Prostate gland (tissue), 2 donors: ENCODE data around the gene TNPO3. TPM values are rescaled to one million over a fixed set of nuclear protein-coding genes. Genes with fewer than 3 reads are reported as not detected.

Source experiments
- DNase-seq: peaks from one replicate; pipeline ENCODE4 v3.0.0-alpha.2; 2019; ENCODE audit warnings: low spot score
- H3K27ac ChIP-seq, 2 donors: fragments of 200-600 bp; sonication (generic); 2 replicates each; pipeline ENCODE4 v1.5.1; 2017 to 2019
- H3K27me3 ChIP-seq: fragments of 200-600 bp; sonication (generic); replicated peaks from 2 replicates; pipeline ENCODE4 v1.5.1; 2019; ENCODE audit not compliant: insufficient read depth
- H3K36me3 ChIP-seq, 2 donors: fragments of 200-600 bp; sonication (generic); 1 replicate in 1 of 2; 2 replicates in 1 of 2; pipeline versions ENCODE4 v1.5.1 to v1.8.1; 2017 to 2019
- H3K4me1 ChIP-seq: fragments of 200-600 bp; sonication (generic); replicated peaks from 2 replicates; pipeline ENCODE4 v1.5.1; 2019
- H3K4me3 ChIP-seq, 2 donors: fragments of 200-600 bp; sonication (generic); 2 replicates each; pipeline ENCODE4 v1.5.1; 2017 to 2019
- H3K9me3 ChIP-seq: fragments of 200-600 bp; sonication (generic); 2 replicates; pipeline ENCODE4 v1.5.1; 2017
- POLR2A ChIP-seq: fragments of 450-650 bp; IDR thresholded peaks from one replicate; pipeline ENCODE4 v1.6.1; 2016; ENCODE audit warnings: antibody characterized with exemption, mild to moderate bottlenecking
- POLR2AphosphoS5 ChIP-seq: sonication (generic); formaldehyde crosslinking; IDR thresholded peaks from one replicate; pipeline ENCODE4 v1.6.1; 2017; ENCODE audit warnings: antibody characterized with exemption
- WGBS: methylation state at CpG from one replicate; pipeline ENCODE4 v1.1.5; 2018; 5-methylcytosine and 5-hydroxymethylcytosine counted together
- intact Hi-C: fragments of 100-400 bp; cut with DNase I; formaldehyde crosslinking; loops from one replicate; pipeline ENCODE4 v1.14.2; 2022
- total RNA-seq, 2 donors: library from RNA; depleted of rRNA; stranded (reverse); fragments of >200 nt; gene quantifications; one replicate each; pipeline ENCODE4 v1.1.0, GENCODE V29; 2016
- TF ChIP-seq, protein P1 (sequence below), 4 experiments: fragments of 200-600 bp in 2 of 4; fragments of 450-650 bp in 2 of 4; sonication (generic) in 2 of 4; IDR thresholded peaks; 1 replicate in 3 of 4; 2 replicates in 1 of 4; pipeline ENCODE4 v1.5.1; 2016 to 2019; ENCODE audit warnings: antibody characterized with exemption in 4 of 4, mild to moderate bottlenecking in 2 of 4, moderate library complexity in 2 of 4

The TNPO3 gene
- total RNA-seq, 2 donors from 2014 or later = 32.2 to 42.3 TPM

DNA sequence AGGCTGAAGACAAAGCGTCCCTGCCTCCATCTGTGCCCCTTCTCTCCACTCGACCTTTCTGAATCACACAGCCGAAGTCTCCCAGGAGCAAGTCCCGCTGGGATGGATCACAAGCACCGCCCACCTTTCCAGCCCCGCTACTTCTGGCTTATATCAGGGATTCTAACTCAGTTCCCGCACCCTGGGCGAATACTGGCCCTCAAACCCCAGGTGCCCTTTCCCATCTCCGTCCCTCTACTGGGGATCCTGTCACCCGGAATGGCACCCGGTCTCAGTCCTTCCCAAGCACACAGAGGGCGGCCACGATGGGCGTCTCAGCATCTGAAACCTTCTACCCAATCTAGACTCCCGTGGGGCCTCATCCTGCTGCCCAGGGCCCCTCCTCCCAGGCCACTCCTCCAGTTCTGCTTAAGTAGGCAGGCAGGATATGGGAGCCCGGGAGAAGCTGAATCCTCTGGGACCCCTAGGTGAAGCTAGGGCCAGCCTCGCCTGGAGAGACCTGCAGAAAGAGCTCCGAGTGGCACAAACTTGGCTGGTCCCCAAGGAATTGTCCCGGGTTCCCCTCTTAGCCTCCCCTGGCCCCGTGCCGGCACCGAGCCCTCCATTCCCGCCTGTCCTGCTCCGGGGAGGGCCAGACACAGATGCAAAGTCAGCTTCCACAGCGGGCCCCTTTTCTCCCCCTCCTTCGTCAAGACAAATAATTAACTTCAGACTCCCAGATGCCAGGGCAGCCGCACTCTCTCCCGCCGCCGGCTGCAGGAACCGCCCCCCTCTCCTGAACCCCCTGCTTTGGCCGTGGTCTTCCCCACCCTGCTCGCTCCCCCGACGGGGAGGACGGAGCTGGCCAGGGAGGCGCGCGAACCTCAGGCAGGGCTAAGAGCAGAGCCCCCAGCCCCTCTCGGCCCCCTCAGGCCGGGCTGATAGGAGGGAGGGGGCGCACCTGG, 145.0 kb downstream of the TNPO3 start:
- no peak for DNase-seq
- intact Hi-C loops = no loop called here
- WGBS = 14% methylated on average over 41 of the region's 42 CpGs
- no peaks in the 10 kb centered on the region for H3K4me1 ChIP-seq
- H3K27ac ChIP-seq = no peak overlapping the region
- peak overlapping the region; percentile 12 to 18 for H3K4me3 ChIP-seq
- H3K27me3 ChIP-seq = peaks cover 7% of the 10 kb centered on the region
- H3K36me3 ChIP-seq = no peaks in the 10 kb centered on the region
- no peak for TF ChIP-seq POLR2A
- H3K9me3 ChIP-seq = no peaks in the 10 kb centered on the region

DNA sequence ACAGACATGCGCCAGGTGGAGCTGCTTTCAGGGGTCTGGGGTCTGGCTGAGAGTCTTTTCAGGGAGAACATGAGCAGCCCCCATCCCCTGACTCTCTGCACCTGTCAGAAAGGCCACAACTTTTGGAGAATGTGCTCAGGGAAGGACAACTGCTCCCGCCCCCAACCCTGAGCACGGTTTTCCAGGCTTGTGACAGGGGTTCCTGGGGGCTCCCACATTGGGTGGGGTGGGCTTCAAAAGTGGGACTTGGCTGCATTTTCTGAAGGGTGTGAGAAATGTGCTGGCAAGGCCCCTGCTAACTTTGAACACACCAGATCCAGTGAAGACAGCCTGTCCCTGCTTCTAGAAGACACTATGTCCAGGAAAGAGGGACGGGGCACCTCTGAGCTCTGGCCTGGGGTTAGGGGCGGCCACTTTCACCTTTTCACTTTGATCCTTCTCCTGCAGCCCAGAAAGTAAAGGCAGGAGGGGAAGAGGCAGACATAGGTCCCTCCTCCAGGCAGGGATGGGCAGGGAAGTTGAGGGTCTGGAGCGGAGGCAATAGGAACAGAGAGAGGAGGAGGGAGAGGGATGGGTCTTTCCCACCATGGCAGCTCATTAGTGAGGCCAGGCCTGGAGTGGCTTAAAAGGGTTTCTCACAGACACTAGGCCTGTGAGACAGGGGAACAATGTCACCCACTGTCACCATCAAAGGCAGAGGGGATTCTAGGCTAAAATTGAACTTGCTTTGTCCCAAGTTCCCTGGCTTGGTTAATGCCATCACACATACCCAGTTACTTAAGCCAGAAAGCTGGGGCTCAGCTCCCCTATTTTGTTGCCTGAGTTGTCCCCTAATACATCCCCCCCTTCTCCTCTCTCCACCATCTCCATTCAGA, 145.9 kb downstream of the TNPO3 start:
- no peak for DNase-seq
- Histone ChIP-seq H3K27ac (no peak overlapping the region), H3K36me3 (no peaks in the 10 kb centered on the region), H3K4me3 (no peak overlapping the region), H3K4me1 (no peaks in the 10 kb centered on the region), H3K9me3 (no peaks in the 10 kb centered on the region), H3K27me3 (peaks cover 3% of the 10 kb centered on the region)
- intact Hi-C loops = no loop called here
- WGBS = 88% methylated on average over 6 of the region's 6 CpGs
- TF ChIP-seq POLR2A = no peak
- TF ChIP-seq, protein P1, sequence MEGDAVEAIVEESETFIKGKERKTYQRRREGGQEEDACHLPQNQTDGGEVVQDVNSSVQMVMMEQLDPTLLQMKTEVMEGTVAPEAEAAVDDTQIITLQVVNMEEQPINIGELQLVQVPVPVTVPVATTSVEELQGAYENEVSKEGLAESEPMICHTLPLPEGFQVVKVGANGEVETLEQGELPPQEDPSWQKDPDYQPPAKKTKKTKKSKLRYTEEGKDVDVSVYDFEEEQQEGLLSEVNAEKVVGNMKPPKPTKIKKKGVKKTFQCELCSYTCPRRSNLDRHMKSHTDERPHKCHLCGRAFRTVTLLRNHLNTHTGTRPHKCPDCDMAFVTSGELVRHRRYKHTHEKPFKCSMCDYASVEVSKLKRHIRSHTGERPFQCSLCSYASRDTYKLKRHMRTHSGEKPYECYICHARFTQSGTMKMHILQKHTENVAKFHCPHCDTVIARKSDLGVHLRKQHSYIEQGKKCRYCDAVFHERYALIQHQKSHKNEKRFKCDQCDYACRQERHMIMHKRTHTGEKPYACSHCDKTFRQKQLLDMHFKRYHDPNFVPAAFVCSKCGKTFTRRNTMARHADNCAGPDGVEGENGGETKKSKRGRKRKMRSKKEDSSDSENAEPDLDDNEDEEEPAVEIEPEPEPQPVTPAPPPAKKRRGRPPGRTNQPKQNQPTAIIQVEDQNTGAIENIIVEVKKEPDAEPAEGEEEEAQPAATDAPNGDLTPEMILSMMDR (IDR thresholded peaks at IDR 0.05) = no peak
- TF ChIP-seq POLR2AphosphoS5 = no peak

DNA sequence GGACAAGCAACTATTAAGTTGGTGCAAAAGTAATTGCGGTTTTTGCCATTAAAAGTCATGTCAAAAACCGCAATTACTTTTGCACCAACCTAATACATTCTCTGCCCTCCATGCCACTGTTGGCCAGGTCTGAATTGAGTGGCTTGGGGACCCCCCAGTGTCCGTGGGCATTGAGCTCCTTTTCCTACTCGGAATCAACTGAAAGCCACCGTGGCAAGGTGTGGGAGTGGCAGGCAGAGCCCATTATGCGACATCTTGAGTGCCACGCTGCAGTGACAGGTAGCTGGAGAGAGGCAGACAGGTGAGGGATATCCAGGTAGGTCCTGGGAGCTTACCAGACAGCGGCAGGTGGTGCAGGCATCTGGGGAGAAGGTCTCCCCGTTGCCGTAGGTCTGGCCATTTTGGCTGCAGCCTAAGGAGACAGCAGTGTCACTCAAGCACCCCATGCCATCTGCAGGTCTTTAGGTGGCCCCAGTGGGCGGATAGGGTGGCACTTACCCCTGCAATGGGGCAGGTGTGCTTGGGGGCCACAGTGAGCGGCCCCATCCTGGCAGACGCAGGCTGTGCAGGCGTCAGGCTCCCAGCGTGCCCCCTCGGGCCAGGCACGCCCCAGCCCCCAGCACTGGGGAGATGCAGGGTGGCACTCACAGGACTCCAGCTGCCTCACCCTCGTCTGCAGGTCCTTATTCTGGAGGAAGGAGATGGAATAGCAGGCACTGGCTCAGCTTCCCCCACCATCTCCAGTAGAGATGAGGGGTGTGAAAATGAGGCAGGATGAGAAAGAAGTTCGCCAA, 147.9 kb downstream of the TNPO3 start:
- no peak for TF ChIP-seq POLR2AphosphoS5
- TF ChIP-seq POLR2A = no peak
- TF ChIP-seq, protein P1 (IDR thresholded peaks at IDR 0.05) = no peak
- intact Hi-C loops = no loop called here
- DNase-seq = no peak
- no peak overlapping the region for H3K4me3 ChIP-seq
- no peaks in the 10 kb centered on the region for H3K9me3 ChIP-seq
- H3K36me3 ChIP-seq = no peaks in the 10 kb centered on the region
- WGBS = 87% methylated on average over 19 of the region's 19 CpGs
- H3K4me1 ChIP-seq = no peaks in the 10 kb centered on the region
- peaks cover 3% of the 10 kb centered on the region for H3K27me3 ChIP-seq
- no peak overlapping the region for H3K27ac ChIP-seq

DNA sequence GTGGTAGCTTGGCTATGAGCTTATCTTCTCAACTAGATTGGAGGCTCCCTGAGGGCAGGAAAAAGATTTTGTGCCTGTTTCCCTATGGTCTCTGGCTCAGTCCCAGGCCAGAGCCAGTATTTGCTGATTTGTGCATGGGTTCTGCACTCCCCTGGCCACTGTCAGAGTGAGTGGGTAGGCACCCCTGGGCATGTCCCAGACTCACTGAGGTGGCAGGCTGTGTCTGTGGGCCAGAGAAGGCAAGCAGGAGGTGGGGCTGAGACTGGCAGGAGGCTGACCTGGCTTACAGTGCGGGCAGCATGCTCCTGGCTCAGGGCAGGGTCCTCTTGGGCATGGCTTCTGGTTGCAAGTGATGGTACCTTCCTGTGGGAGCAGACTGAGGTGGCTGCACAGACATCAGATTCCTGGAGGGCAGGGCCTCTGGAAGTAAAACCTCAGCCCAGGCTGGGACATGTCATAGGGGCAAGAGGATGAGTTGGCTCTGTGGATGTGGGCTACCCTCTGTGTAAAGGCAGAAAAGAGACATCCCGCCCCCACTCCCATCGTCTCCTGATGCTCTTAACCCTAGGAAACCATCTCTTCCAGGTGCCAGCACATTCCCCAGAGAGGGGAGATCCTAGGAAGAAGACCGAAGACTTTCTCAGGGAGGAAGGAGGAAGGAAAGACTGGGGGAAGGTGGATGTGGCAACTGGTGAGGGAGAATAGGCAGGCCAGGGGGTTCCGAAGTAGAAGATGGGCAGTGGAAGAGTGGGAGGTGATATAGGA, 148.7 kb downstream of the TNPO3 start:
- H3K4me1 ChIP-seq = no peaks in the 10 kb centered on the region
- peaks cover 3% of the 10 kb centered on the region for H3K27me3 ChIP-seq
- intact Hi-C loops = no loop called here
- TF ChIP-seq POLR2A = no peak
- TF ChIP-seq, protein P1 (IDR thresholded peaks at IDR 0.05) = no peak
- TF ChIP-seq POLR2AphosphoS5 = no peak
- no peak overlapping the region for H3K27ac ChIP-seq
- H3K36me3 ChIP-seq = no peaks in the 10 kb centered on the region
- DNase-seq = no peak
- no peak overlapping the region for H3K4me3 ChIP-seq
- WGBS = 93% methylated on average over 5 of the region's 5 CpGs
- H3K9me3 ChIP-seq = no peaks in the 10 kb centered on the region
